ENCODE measurements around the gene THY1. TPM values are rescaled to one million over a fixed set of nuclear protein-coding genes. Genes with fewer than 3 reads are reported as not detected.
"Not testable (repeated sequence)": the region's sequence is repeated elsewhere in the genome, so short reads cannot be mapped to it uniquely, and the experiment has no call there.

Gene THY1
- total RNA-seq, 1 donor from 2014 or later: 1.5 TPM

GRCh38 chr11:119421941-119422808 lies 797 bp downstream of the THY1 start:
- intact Hi-C loops (cut with DNase I): no loop called here
- no peak for ATAC-seq (ENCODE audit: poor library complexity)
- DNase-seq: no peak

GRCh38 chr11:119421351-119421750 lies 1.6 kb downstream of the THY1 start:
- intact Hi-C loops (cut with DNase I): no loop called here
- ATAC-seq (ENCODE audit: poor library complexity): no peak
- no peak for DNase-seq

GRCh38 chr11:119420631-119421030 lies 2.3 kb downstream of the THY1 start:
- DNase-seq: no peak
- intact Hi-C loops (cut with DNase I): no loop called here
- ATAC-seq (ENCODE audit: poor library complexity): no peak

- intact Hi-C loops (cut with DNase I): no loop called here
- ATAC-seq (ENCODE audit: poor library complexity): no peak
- DNase-seq: no peak
Observed at GRCh38 chr11:119419834-119420492, 3.0 kb downstream of the THY1 start.

- DNase-seq: no peak
- ATAC-seq (ENCODE audit: poor library complexity): no peak
- intact Hi-C loops (cut with DNase I): no loop called here
Observed at GRCh38 chr11:119419246-119419645, 3.7 kb downstream of the THY1 start.

- ATAC-seq (ENCODE audit: poor library complexity) (no peak), DNase-seq (no peak)
- intact Hi-C loops (cut with DNase I): no loop called here
Observed at GRCh38 chr11:119418759-119419158, 4.2 kb downstream of the THY1 start.

- no peak for ATAC-seq (ENCODE audit: poor library complexity)
- intact Hi-C loops (cut with DNase I): no loop called here
Observed at GRCh38 chr11:119417726-119418540, 5.0 kb downstream of the THY1 start.

GRCh38 chr11:119416606-119417580 lies 6.1 kb downstream of the THY1 start:
- ATAC-seq (ENCODE audit: poor library complexity): no peak
- intact Hi-C loops (cut with DNase I): no loop called here

More at GRCh38 chr11:119417726-119418540, 5.0 kb downstream of the THY1 start:
- no peak for DNase-seq

GRCh38 chr11:119415966-119416365 lies 7.0 kb downstream of the THY1 start:
- no peak for ATAC-seq (ENCODE audit: poor library complexity)
- DNase-seq: no peak
- intact Hi-C loops (cut with DNase I): no loop called here

More at GRCh38 chr11:119416606-119417580, 6.1 kb downstream of the THY1 start:
- no peak for DNase-seq

GRCh38 chr11:119415517-119415916 lies 7.5 kb downstream of the THY1 start:
- ATAC-seq (ENCODE audit: poor library complexity) (no peak), DNase-seq (no peak)
- intact Hi-C loops (cut with DNase I): no loop called here

GRCh38 chr11:119414734-119415133 lies 8.2 kb downstream of the THY1 start:
- no peak for ATAC-seq (ENCODE audit: poor library complexity)
- intact Hi-C loops (cut with DNase I): no loop called here
- no peak for DNase-seq

GRCh38 chr11:119414321-119414720 lies 8.7 kb downstream of the THY1 start:
- ATAC-seq (ENCODE audit: poor library complexity): no peak
- no peak for DNase-seq
- intact Hi-C loops (cut with DNase I): no loop called here

GRCh38 chr11:119412072-119412471 lies 10.9 kb downstream of the THY1 start:
- ATAC-seq (ENCODE audit: poor library complexity) (no peak), DNase-seq (no peak)
- intact Hi-C loops (cut with DNase I): no loop called here

- intact Hi-C loops (cut with DNase I): no loop called here
- DNase-seq (no peak), ATAC-seq (ENCODE audit: poor library complexity) (no peak)
Observed at GRCh38 chr11:119410501-119410900, 12.5 kb downstream of the THY1 start.

- ATAC-seq (ENCODE audit: poor library complexity) (no peak), DNase-seq (no peak)
- intact Hi-C loops (cut with DNase I): no loop called here
Observed at GRCh38 chr11:119409731-119410130, 13.2 kb downstream of the THY1 start.

GRCh38 chr11:119406005-119406404 lies 17.0 kb downstream of the THY1 start:
- no peak for ATAC-seq (ENCODE audit: poor library complexity)
- intact Hi-C loops (cut with DNase I): no loop called here
- no peak for DNase-seq

GRCh38 chr11:119405448-119405847 lies 17.5 kb downstream of the THY1 start:
- intact Hi-C loops (cut with DNase I); ATAC-seq (ENCODE audit: poor library complexity); DNase-seq: not testable (repeated sequence)

GRCh38 chr11:119404872-119405271 lies 18.1 kb downstream of the THY1 start:
- DNase-seq: no peak
- intact Hi-C loops (cut with DNase I): no loop called here
- ATAC-seq (ENCODE audit: poor library complexity): no peak

Measured in Right ventricle myocardium superior (tissue), 1 donor.